ENCODE results near the gene SLC29A3. TPM values are rescaled to one million over a fixed set of nuclear protein-coding genes. Genes with fewer than 3 reads are reported as not detected.

SLC29A3 gene
- total RNA-seq, 2 experiments from 2014 or later, result 2.6 to 3.2 TPM

GRCh38 chr10:71323407-71323806 is 4.3 kb downstream of the SLC29A3 start:
- Mint-ChIP-seq H3K27ac (no peak overlapping the region), H3K27me3 (no peaks in the 10 kb centered on the region), H3K9me3 (no peaks in the 10 kb centered on the region), H3K4me3 (no peak overlapping the region), H3K4me1 (peaks cover 14% of the 10 kb centered on the region), H3K36me3 (ENCODE audit: low read depth) (peaks cover 7% of the 10 kb centered on the region)
- ChIA-PET CTCF (interaction anchor here (0.7 to 1.2 kb wide), 3 partner anchors 9 to 385 kb away, joined by 3 to 4 read pairs (median 3); no protein-coding TSS in a partner anchor), POLR2A (interaction anchor here (1.0 kb wide), 1 partner anchor 53 kb away, joined by 3 read pairs; no protein-coding TSS in a partner anchor)
- DNase-seq, result no peak

DNA sequence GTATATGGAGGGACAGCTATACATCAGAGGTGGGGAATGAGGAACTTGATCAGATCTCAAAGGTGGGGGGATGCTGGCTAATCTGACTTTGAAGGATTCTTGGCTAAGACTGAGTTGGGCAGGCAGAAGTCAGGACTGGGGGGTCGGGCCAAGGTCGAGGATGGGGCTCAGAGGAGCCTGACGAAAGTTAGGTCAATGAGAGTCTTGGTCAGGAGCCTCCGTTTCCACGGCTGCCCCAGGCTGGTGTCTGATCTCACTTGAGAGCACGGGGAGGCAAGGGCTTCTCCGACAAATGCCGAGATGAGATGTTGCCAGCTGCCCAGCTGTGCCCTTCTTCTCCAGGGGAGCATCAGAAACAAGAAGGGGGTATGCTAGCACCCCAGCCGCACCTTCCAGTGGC is 5.7 kb downstream of the SLC29A3 start:
- H3K27ac Mint-ChIP-seq, result no peak overlapping the region
- peaks cover 6% of the 10 kb centered on the region for H3K4me1 Mint-ChIP-seq
- H3K9me3 Mint-ChIP-seq, result no peaks in the 10 kb centered on the region
- CTCF ChIA-PET, result no interaction called here
- H3K4me3 Mint-ChIP-seq, result no peak overlapping the region
- peaks cover 7% of the 10 kb centered on the region for H3K36me3 Mint-ChIP-seq (ENCODE audit: low read depth)
- H3K27me3 Mint-ChIP-seq, result no peaks in the 10 kb centered on the region
- POLR2A ChIA-PET, result no interaction called here
- DNase-seq, result no peak

GRCh38 chr10:71325267-71325666 is 6.2 kb downstream of the SLC29A3 start:
- Mint-ChIP-seq H3K4me1 (peaks cover 5% of the 10 kb centered on the region), H3K36me3 (ENCODE audit: low read depth) (peaks cover 7% of the 10 kb centered on the region), H3K27me3 (no peaks in the 10 kb centered on the region), H3K27ac (no peak overlapping the region), H3K9me3 (no peaks in the 10 kb centered on the region), H3K4me3 (no peak overlapping the region)
- ChIA-PET CTCF (no interaction called here), POLR2A (no interaction called here)
- DNase-seq, result no peak

GRCh38 chr10:71326464-71326881 is 7.4 kb downstream of the SLC29A3 start:
- Mint-ChIP-seq H3K4me3 (no peak overlapping the region), H3K4me1 (peaks cover 5% of the 10 kb centered on the region), H3K9me3 (no peaks in the 10 kb centered on the region), H3K36me3 (ENCODE audit: low read depth) (peaks cover 7% of the 10 kb centered on the region), H3K27me3 (no peaks in the 10 kb centered on the region), H3K27ac (no peak overlapping the region)
- POLR2A ChIA-PET, result no interaction called here
- CTCF ChIA-PET, result interaction anchor here (0.8 kb wide), 1 partner anchor 381 kb away, joined by 3 read pairs; no protein-coding TSS in a partner anchor
- DNase-seq, result no peak

- H3K27me3 Mint-ChIP-seq, result no peaks in the 10 kb centered on the region
- ChIA-PET POLR2A (no interaction called here), CTCF (no interaction called here)
- H3K9me3 Mint-ChIP-seq, result no peaks in the 10 kb centered on the region
- H3K36me3 Mint-ChIP-seq (ENCODE audit: low read depth), result no peaks in the 10 kb centered on the region
- no peak for DNase-seq
- no peak overlapping the region for H3K4me3 Mint-ChIP-seq
- H3K27ac Mint-ChIP-seq, result no peak overlapping the region
- H3K4me1 Mint-ChIP-seq, result no peaks in the 10 kb centered on the region
Observed at GRCh38 chr10:71330789-71331404, 11.8 kb downstream of the SLC29A3 start.

DNA sequence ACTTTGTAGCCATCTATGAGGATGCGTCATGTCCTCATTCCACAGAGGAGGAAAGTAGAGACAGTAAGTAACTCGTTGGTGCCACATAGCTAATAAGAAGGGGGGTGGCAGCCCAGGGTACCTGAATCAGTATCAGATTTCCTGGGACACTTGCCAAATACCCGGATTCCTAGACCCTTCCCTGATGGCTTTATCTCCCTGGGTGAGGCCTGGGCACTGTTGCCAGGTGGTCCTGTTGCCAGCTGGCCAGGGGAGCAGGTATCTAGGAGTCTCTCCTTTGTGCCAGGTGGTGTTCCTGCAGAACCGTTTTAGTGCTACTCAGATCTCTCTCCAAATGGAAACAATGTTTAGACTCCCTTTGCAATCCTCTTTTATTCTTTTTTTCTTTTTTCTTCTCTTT is 12.7 kb downstream of the SLC29A3 start:
- H3K27me3 Mint-ChIP-seq, result no peaks in the 10 kb centered on the region
- no peaks in the 10 kb centered on the region for H3K36me3 Mint-ChIP-seq (ENCODE audit: low read depth)
- H3K27ac Mint-ChIP-seq, result no peak overlapping the region
- POLR2A ChIA-PET, result no interaction called here
- H3K9me3 Mint-ChIP-seq, result no peaks in the 10 kb centered on the region
- no peaks in the 10 kb centered on the region for H3K4me1 Mint-ChIP-seq
- H3K4me3 Mint-ChIP-seq, result no peak overlapping the region
- no peak for DNase-seq
- CTCF ChIA-PET, result interaction anchor here (1.5 kb wide), 1 partner anchor 12 kb away, joined by 3 read pairs; no protein-coding TSS in a partner anchor

GRCh38 chr10:71332466-71332865 is 13.4 kb downstream of the SLC29A3 start:
- H3K27me3 Mint-ChIP-seq, result no peaks in the 10 kb centered on the region
- no peak overlapping the region for H3K27ac Mint-ChIP-seq
- no peaks in the 10 kb centered on the region for H3K4me1 Mint-ChIP-seq
- ChIA-PET POLR2A (no interaction called here), CTCF (interaction anchor here (1.5 kb wide), 1 partner anchor 11 kb away, joined by 3 read pairs; no protein-coding TSS in a partner anchor)
- DNase-seq, result no peak
- no peaks in the 10 kb centered on the region for H3K9me3 Mint-ChIP-seq
- no peak overlapping the region for H3K4me3 Mint-ChIP-seq
- H3K36me3 Mint-ChIP-seq (ENCODE audit: low read depth), result no peaks in the 10 kb centered on the region

GRCh38 chr10:71333129-71333887 is 14.2 kb downstream of the SLC29A3 start:
- POLR2A ChIA-PET, result interaction anchor here (0.9 kb wide), 1 partner anchor 13 kb away, joined by 3 read pairs; no protein-coding TSS in a partner anchor
- no peaks in the 10 kb centered on the region for H3K36me3 Mint-ChIP-seq (ENCODE audit: low read depth)
- no peak for DNase-seq
- H3K9me3 Mint-ChIP-seq, result no peaks in the 10 kb centered on the region
- CTCF ChIA-PET, result no interaction called here
- no peaks in the 10 kb centered on the region for H3K27me3 Mint-ChIP-seq
- H3K27ac Mint-ChIP-seq, result no peak overlapping the region
- H3K4me3 Mint-ChIP-seq, result no peak overlapping the region
- H3K4me1 Mint-ChIP-seq, result no peaks in the 10 kb centered on the region

DNA sequence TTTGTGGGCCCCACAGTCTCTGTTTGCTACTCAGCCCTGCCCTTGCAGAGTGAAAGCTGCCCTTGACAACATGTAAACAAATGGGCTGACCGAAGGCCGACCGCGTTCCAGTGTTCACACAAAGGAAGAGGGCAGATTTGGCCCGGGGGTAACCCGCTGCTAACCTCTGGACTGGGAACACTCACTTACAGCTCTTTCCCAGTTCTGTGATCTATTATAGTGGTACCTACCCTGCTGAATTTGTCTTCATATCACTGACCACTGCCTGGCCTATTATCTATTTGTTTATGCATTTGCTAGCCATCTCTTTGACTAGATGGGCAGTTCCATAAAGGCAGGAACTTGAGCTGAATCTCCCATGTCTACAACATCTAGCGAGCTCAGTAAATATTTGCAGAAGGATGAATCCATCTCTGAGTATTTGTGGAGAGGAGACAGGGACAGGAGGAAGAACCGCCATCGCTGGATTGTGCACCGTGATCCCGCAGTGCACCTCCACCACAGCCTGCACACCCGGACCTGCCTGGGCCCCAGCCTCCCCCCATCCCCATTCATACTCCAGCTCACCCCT is 15.2 kb downstream of the SLC29A3 start:
- no peaks in the 10 kb centered on the region for H3K4me1 Mint-ChIP-seq
- no peaks in the 10 kb centered on the region for H3K27me3 Mint-ChIP-seq
- no peak overlapping the region for H3K4me3 Mint-ChIP-seq
- no peak overlapping the region for H3K27ac Mint-ChIP-seq
- no peak for DNase-seq
- POLR2A ChIA-PET, result no interaction called here
- CTCF ChIA-PET, result no interaction called here
- H3K9me3 Mint-ChIP-seq, result no peaks in the 10 kb centered on the region
- no peaks in the 10 kb centered on the region for H3K36me3 Mint-ChIP-seq (ENCODE audit: low read depth)

DNA sequence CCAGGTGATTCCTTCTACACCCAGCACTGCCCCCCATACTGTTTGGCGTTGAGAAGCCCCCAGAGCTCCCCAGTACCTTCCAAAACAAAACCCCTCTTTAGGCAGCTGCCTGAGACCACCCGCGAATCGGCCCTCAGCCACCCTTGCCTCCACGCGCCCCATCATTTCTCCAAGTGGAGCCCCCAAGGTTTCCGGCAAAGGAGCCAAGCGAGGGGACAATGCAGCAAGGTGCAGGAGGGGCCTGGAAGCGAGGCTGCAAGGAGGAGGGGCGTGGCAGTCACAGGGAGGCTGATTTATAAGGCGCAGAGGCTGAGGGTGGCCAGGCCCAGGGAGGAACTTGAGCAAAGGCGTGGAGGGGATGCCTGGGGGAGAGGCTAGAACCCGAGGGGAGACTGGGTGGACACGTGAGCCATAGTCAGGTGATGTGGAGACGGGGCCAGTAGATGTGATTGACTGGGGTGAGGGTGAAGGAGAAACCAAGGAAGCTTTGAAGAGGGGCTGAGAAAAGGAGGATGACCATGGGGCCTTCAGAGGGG is 16.2 kb downstream of the SLC29A3 start:
- Mint-ChIP-seq H3K27ac (no peak overlapping the region), H3K4me3 (no peak overlapping the region), H3K4me1 (no peaks in the 10 kb centered on the region), H3K36me3 (ENCODE audit: low read depth) (no peaks in the 10 kb centered on the region), H3K27me3 (no peaks in the 10 kb centered on the region), H3K9me3 (no peaks in the 10 kb centered on the region)
- POLR2A ChIA-PET, result no interaction called here
- CTCF ChIA-PET, result no interaction called here
- no peak for DNase-seq

DNA sequence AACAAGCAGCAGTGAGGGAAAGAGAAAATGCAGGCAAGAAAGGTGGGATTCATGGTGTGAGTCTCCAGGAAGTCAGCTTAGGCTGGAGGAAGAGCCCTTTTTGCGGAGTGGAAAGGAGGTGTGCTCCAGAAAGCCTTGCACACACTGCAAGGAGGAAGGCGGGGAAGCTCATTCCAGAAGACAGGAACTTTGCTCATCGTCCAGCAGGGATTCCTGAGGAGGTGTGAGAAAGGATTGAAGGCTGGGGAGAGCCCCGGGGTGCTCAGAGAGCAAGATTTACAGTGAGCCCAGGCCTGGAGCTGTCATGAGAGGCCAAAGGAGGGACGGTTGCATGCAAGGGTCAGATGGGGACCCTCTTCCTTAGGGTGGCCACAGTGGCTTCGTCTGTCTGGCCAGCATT is 17.6 kb downstream of the SLC29A3 start:
- Mint-ChIP-seq H3K27ac (no peak overlapping the region), H3K27me3 (no peaks in the 10 kb centered on the region), H3K36me3 (ENCODE audit: low read depth) (no peaks in the 10 kb centered on the region), H3K9me3 (no peaks in the 10 kb centered on the region), H3K4me1 (no peaks in the 10 kb centered on the region), H3K4me3 (no peak overlapping the region)
- DNase-seq, result no peak
- ChIA-PET POLR2A (no interaction called here), CTCF (no interaction called here)

DNA sequence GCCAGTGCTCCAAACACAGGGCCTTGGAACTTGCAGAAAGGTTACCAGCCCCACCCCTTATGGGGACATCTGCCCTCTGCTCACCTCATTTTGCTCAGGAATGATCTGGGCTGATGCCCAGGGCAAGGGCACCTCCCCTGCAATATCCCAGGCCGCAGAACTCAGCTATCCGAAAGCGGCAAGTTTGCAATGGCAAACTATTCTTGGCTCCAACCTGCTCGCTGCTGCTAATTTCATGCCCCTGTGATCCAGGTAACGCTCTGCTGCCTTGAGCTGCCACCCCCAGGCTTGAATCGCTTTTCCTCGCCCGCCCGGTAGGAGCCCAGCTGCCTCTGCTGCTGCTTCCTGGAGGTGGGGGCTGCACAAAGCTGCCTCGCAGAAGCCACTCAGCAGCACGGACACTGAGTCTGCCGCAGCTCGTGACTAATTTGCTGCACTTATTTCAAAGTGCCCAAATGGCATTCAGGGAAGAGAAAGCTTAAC is 18.2 kb downstream of the SLC29A3 start:
- no peak overlapping the region for H3K27ac Mint-ChIP-seq
- POLR2A ChIA-PET, result no interaction called here
- CTCF ChIA-PET, result no interaction called here
- no peaks in the 10 kb centered on the region for H3K4me1 Mint-ChIP-seq
- H3K9me3 Mint-ChIP-seq, result no peaks in the 10 kb centered on the region
- H3K36me3 Mint-ChIP-seq (ENCODE audit: low read depth), result no peaks in the 10 kb centered on the region
- no peak overlapping the region for H3K4me3 Mint-ChIP-seq
- H3K27me3 Mint-ChIP-seq, result no peaks in the 10 kb centered on the region
- DNase-seq, result no peak

DNA sequence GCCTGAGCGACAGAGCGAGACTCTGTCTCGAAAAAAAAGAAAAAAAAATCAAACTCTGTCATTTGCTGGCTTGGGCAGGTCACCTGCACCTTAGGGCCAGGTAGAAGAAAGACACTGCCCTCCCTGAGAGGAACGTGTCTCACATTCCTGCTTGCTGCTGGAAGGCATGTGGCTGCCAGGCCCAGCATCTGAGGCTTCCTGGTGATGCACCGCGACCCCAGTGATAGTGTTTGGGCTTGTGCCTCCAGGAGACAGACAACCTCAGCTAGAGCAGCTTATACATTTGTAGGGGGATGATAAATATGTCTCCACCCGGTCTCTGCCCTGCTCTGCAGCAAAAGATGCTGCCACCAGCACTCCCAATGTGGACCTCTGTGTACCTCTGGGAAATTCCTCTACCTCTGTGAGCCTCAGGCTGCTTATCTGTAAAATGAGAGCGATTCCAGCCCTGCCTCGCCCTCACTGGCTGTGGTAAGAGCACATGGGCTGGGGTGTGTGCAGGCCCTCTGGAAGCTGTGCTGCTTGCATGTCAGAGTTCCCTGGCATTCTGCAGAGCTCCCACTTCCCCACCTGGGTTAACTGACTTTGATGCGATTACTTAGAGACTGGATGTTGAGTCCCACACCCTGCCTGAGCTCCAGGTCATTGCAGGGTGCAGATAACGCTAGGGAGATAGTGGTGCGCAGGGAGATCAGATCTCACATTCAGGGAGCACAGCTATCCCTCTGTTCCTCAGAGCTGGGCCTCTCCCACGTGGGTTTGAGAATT is 19.9 kb downstream of the SLC29A3 start:
- POLR2A ChIA-PET, result no interaction called here

More for the DNA sequence above, 19.9 kb downstream of the SLC29A3 start:
- CTCF ChIA-PET, result interaction anchor here (1.4 kb wide), 1 partner anchor 20 kb away, joined by 4 read pairs; the partner anchor contains the start of gene SLC29A3
- no peaks in the 10 kb centered on the region for H3K36me3 Mint-ChIP-seq (ENCODE audit: low read depth)
- no peak for DNase-seq
- no peaks in the 10 kb centered on the region for H3K27me3 Mint-ChIP-seq
- no peak overlapping the region for H3K27ac Mint-ChIP-seq
- no peaks in the 10 kb centered on the region for H3K4me1 Mint-ChIP-seq
- no peak overlapping the region for H3K4me3 Mint-ChIP-seq
- no peaks in the 10 kb centered on the region for H3K9me3 Mint-ChIP-seq
